NCI-H2196 (cell line): ENCODE data around the gene SOX6.
"Not testable (repeated sequence)": the region's sequence is repeated elsewhere in the genome, so short reads cannot be mapped to it uniquely, and the experiment has no call there.

Experiments
- DNase-seq: peaks from one replicate; lab custom pipeline; 2025; ENCODE audit not compliant: unreplicated experiment; lab: John Stamatoyannopoulos, UW

Gene SOX6

DNA sequence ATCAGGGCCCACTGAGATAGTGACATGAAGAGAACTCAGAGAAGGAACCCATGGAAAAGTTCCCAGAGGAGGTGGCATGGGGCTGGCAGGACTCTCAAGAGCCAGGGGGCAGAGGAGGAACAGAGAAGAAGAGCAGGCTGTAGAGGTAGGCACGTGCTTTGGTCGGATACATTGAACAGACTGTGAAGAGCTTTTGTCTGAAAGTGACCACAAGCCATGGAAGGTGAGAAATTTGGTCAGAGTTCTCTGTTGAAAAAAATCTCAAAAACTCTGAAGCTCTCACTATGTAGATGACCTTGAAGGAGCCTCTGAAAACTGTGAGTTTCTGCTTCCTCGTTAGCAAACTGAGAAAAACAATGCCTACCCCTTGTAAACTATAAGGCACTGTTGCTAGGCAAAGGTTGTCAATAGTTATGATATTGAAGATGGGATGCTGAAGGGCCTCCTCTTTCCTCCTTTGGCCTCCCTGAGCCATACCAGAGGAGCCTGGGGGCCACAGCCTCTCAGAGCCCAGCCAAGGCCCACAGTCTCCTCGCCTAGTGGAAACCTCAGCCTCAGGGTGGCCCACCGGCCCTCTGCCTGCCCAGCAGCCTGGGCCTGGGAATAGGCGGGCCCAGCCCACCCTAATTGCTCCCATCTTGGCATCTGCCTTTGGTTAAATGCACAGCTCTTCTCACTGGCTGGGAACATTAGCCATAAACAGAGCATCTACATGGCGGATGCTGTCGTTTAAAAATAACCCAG, 415.7 kb downstream of the SOX6 start:
- DNase-seq: no peak

- DNase-seq: no peak
Measured at GRCh38 chr11:15938983-15939382, 417.4 kb downstream of the SOX6 start.

- no peak for DNase-seq
Measured at GRCh38 chr11:15938121-15938611, 418.2 kb downstream of the SOX6 start.

DNA sequence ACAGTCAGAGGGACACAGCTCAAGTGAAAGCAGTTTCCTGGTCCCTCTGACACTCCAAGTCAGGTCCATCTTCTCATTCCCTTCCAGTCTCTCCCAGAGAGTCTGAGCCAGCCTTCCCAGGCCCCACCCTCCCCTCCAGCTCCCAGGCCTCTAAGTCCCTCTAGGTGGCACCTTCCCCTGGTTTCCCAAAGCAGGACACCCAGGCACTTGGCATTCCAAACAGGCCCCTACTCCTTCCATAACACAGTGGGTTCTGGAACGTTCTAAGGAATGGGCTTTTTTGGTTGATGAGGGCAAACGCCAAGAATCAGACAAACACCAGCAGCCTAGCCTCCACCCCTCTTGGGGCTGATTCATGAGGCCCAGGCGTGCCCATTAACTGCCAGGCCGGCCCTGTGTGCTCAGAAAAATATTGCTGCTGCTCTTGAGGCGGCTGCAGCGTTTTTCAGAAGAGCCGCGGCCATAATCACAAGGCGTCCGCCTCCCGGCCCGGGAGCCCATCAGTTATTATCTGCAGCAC, 418.7 kb downstream of the SOX6 start:
- no peak for DNase-seq

DNA sequence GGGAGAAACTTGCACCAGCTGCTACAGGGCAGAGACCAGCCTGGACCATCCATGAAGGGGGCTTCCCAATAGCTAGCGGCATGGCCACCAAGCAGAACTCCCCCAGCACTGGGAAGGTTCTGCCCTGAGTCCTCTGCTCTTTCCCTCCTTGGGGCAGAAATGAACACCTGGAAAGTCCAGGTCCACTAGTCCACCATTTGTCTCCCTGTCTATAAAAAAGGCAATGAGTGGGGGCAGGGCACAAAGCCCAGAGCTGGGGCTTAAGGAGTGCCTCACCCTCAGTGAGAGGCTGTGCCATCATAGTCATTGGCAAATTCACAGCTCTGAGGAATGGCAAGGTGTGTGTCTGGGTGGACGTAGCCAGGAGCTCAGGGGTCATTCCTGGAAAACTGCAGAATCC, 420.3 kb downstream of the SOX6 start:
- no peak for DNase-seq

- DNase-seq: no peak
Measured at GRCh38 chr11:15935373-15935772, 421.0 kb downstream of the SOX6 start.

DNA sequence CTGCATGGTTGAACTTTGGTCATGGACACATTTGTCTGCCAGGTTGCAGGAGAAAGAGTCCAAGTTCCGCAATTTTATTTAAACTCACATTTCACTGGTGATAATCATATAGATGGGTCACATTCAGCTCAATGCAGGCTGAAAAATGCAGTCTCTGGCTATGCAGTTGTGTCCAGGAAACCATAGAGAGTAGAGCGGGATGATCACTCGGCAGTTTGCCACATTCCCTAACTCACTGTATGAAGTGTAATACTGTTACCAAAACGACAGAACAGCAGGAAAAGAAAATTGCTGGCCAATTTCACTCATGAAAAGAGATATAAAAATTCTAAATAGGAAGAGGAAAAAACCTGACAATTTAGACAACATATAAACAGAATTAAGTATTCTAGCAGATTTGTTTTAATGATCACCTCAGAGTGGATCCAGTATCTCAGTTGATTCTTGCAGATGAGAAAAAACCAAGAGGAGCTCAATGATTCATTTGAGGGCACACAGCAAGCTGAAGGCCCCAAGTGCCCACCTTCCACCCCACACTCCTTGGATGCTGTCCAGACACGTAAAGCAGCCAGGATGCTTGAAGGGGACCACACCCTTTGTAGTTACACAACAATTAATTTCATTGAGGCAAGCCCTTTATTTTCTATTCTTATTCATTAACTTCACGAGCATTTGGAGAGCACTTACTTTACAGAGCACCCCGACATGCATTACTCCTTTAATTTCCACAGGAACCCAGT, 422.3 kb downstream of the SOX6 start:
- DNase-seq: no peak

DNA sequence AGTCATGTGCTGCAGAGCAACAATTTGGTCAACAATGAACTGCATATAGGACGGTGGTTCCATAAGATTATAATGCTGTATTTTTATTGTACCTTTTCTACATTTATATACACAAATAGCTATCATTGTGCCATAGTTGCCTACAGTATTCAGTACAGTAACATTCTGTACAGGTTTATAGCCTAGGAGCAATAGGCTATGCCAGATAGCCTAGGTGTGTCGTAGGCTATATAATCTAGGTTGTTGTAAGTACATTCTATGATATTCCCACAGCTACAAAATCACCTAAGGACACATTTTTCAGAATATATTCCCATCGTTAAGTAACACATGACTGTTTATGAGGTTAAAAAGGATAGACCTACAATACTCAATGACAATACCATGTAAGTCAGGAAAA, 423.9 kb downstream of the SOX6 start:
- DNase-seq: no peak

GRCh38 chr11:15931497-15931896, 424.8 kb downstream of the SOX6 start:
- DNase-seq: no peak

GRCh38 chr11:15930442-15931025, 425.8 kb downstream of the SOX6 start:
- DNase-seq: no peak

DNA sequence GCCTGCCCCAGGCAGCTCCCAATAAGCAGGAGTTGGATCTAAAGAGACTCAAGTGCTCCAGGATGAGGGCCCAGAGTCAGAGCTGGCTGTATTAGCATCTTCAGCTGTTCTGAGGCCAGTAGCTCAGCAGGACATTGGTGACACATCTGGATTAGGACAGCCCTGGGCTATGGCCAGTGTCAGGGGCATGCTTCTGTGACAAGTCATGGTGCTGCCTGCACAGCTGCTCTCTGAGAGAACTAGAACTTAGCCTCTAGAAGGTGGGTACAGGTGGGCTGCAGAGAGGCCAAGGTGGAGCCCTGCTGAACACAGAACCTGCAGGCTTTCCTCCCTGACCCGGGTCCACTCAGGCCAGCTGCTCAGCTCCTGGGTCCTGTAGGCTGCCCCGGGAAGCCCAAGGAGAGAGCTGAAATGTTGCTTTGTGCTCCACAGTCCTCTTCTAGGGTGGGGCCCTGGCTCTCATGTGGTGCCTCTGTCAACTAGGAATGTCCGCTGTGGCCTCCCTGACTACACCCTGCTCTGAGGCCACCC, 426.9 kb downstream of the SOX6 start:
- DNase-seq: no peak

DNA sequence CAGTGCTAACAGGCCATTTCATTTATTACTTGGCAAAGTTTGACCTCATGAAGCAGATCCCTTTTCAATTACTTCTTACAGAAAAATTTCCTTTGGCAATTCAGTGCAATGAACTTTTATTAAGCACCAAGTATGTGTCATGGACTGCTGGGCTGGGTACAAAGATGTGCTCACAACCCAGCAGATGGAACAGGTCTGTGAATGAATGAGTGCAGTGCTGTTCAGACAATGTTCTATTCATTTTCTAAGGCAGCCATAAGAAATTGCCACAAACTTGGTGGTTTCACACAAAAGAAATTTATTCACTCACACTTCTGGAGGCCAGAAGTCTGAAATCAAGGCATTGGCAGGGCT, 428.5 kb downstream of the SOX6 start:
- DNase-seq: no peak

- DNase-seq: no peak
Measured at GRCh38 chr11:15927196-15927863, 429.0 kb downstream of the SOX6 start.

DNA sequence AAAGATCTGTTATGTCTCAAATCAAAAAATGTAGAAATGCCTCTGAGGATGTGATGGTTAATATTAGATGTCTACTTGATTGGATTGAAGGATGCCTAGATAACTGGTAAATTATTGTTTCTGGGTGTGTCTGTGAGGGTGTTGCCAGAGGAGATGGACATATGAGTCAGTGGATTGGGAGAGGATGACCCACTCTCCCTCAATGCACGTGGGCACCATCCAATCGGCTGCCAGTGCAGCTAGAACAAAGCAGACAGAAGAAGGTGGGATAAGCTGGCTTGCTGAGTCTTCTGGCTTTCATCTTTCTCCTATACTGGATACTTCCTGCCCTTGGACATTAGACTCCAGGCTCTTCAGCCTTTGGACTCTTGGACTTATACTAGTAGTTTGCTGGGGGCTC, 430.3 kb downstream of the SOX6 start:
- DNase-seq: no peak

DNA sequence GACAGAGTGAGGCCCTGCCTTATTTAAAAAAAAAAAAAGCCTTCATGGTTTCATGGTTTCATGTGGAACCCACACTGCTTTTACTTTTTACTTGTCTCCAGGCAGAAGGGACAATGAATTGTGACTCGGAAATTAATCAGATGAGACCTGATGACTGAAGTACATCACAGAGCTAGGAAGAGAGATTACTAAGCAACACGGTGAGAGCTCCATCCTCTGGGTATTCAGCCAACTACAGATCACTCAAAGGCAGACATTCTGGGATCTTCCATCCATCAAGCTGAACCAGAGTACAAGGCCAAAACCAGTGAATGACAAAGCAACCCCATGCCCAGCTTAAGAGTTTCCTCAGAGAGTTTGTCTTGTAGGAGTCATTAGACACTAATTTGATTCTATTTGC, 433.2 kb downstream of the SOX6 start:
- DNase-seq: no peak

DNA sequence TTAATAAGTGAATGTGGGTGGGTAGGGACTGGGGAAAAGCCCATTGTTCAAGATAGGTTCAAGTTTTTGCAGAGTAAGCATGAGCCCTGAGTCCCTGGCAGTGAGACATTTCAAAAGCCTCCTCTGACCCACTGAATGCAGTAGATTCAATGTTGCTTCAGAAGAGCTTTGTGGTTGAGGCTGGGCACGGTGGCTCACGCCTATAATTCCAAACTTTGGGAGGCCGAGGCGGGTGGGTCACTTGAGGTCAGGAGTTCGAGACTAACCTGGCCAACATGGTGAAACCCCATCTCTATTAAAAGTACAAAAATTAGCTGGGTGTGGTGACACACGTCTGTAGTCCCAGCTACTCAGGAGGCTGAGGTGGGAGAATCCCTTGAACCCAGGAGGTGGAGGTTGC, 433.6 kb downstream of the SOX6 start:
- DNase-seq: not testable (repeated sequence)

DNA sequence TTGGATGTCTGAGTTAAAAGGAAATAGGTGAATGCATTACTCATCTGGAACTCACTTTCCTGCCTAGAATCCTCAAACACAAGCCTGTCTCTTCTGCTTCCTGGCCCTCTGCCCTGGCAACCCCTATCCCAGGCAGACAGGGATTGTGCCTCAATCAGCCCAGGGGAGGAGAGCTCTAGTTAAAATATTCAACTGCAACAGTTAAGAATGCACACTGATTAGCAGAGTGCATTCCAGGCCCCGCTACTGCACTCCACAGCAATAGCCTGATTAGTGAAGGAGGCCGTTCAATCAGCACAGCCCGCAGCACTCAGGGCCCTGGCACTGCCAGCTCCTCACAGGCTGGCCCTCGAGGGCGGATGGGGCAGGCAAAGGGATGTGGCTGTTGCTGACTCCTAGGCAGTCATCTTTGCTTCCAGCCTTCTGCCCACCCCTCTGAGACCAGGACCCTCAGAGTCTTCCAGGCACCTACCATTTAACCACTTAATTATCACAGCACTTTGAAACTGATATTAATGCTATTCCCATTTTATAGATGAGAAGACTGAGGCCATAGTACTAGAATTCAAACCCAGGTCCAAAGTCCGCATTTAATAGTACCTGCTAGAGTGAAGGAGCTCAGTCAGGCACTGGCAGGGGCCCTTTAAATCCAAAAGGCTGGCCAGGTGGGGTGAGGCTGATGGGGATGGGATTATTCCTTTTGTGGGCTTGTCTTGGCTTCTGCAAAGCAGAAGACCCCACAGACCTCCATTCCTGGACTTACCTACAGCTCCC, 435.3 kb downstream of the SOX6 start:
- no peak for DNase-seq

GRCh38 chr11:15918674-15919073, 437.7 kb downstream of the SOX6 start:
- no peak for DNase-seq

DNA sequence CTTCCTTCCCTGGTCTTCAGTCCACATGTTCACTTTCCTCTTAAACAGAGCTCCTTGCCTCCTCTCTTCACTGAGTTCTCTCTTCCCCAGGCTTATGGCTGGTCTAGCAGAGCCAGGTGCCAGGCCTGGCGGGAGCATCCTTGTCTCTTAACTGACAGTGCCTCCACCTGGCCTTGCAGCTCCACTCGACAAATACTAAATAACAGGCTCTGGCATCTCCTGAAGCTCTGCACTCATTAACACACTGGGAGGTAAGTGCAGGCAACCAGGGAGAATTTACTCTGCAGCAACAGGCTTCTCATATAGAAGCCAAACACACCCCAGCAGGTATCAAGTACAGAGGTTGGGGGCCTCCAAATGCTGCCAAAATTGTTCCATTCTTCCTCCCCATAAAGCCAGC, 438.1 kb downstream of the SOX6 start:
- peak; percentile 9 for DNase-seq
